ENCODE results near the gene SLC5A11.

The SLC5A11 gene

DNA sequence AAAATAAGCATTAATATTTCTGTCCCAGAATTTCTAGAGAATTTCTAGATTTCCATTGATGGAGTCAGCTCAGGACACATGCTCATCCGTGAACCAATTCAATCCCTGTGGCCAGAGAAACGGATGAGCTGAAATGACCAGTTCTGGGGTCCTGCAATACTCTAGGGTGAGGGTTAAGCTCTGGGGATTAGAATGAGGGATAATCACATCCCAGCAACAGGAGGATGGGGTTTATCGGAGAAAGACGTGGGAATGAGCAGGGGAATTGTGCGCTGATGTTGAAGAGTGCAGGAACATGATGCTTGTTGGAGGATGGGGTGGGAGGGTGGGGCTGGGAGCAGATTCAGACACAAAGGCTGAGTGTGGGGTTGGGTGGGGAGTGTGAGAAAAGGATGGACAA, 64.1 kb downstream of the SLC5A11 start:
- H3K27ac ChIP-seq = no peak overlapping the region
- TF ChIP-seq, protein P1, sequence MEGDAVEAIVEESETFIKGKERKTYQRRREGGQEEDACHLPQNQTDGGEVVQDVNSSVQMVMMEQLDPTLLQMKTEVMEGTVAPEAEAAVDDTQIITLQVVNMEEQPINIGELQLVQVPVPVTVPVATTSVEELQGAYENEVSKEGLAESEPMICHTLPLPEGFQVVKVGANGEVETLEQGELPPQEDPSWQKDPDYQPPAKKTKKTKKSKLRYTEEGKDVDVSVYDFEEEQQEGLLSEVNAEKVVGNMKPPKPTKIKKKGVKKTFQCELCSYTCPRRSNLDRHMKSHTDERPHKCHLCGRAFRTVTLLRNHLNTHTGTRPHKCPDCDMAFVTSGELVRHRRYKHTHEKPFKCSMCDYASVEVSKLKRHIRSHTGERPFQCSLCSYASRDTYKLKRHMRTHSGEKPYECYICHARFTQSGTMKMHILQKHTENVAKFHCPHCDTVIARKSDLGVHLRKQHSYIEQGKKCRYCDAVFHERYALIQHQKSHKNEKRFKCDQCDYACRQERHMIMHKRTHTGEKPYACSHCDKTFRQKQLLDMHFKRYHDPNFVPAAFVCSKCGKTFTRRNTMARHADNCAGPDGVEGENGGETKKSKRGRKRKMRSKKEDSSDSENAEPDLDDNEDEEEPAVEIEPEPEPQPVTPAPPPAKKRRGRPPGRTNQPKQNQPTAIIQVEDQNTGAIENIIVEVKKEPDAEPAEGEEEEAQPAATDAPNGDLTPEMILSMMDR (conservative IDR thresholded peaks at IDR 0.05) = no peak
- TF ChIP-seq ZFX (IDR thresholded peaks at IDR 0.05) = no peak

DNA sequence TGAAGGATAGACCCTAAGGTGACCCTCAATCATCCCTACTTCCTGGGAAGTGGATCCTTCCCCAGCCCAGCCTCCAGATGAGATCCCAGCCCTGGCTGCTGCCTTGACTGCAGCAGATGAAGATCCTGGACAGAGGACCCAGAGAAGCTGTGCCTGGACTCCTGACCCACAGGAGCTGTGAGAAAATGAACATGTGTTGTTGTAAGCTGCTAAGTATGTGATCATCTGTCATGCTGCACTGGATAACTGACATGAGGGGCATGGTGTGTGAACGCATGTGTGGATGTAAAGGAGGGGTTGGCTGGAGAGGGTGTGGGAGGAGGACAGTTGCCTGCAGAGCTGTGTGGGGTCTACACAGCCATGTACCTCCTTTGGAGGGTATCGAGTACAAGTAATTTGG, 69.3 kb downstream of the SLC5A11 start:
- no peak overlapping the region for H3K27ac ChIP-seq
- TF ChIP-seq, protein P1 (conservative IDR thresholded peaks at IDR 0.05) = no peak
- no peak for TF ChIP-seq ZFX (IDR thresholded peaks at IDR 0.05)

DNA sequence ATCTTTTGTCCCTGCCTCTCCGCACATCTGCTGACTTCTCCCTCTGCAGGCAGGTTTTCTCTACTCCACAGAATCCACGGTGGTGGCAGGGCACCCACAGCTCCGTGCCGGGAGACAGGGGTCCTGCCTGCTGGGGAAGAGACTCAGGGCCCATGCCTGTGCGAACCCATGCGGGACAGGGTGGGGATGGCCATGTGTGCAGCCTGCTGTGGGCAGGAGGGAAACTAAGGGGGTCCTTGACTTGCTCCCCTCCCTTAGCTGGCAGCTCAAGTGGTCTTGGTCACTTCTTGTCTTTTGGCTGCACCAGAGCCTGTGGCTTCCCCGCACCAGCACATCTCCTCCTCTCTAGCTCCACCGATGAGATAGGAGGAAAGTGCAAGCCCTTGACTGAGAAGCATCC, 69.8 kb downstream of the SLC5A11 start:
- TF ChIP-seq, protein P1 (conservative IDR thresholded peaks at IDR 0.05) = no peak
- TF ChIP-seq ZFX (IDR thresholded peaks at IDR 0.05) = no peak
- H3K27ac ChIP-seq = no peak overlapping the region

DNA sequence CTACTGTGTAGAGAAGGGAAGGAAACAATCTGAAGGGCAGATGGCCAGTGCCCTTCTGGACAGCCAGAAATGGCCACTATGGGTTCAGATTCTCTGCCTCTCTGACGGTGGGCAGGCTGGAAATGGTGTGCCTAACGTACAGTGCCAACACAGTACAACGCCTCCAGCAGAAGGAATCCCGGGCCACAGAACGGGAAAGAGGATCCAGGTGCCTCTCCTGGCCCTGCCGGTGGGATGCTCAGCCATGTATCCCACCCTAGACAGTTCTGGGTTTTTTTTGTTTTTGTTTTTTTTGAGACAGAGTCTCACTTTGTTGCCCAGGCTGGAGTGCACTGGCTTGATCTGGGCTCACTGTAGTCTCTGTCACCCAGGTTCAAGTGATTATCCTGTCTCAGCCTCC, 71.5 kb downstream of the SLC5A11 start:
- no peak overlapping the region for H3K27ac ChIP-seq

GRCh38 chr16:24917891-24918290, 72.1 kb downstream of the SLC5A11 start:
- H3K27ac ChIP-seq = no peak overlapping the region
- TF ChIP-seq, protein P1 (conservative IDR thresholded peaks at IDR 0.05) = no peak
- TF ChIP-seq ZFX (IDR thresholded peaks at IDR 0.05) = no peak

More for the DNA sequence above, 71.5 kb downstream of the SLC5A11 start:
- TF ChIP-seq, protein P1 (conservative IDR thresholded peaks at IDR 0.05) = no peak
- no peak for TF ChIP-seq ZFX (IDR thresholded peaks at IDR 0.05)

DNA sequence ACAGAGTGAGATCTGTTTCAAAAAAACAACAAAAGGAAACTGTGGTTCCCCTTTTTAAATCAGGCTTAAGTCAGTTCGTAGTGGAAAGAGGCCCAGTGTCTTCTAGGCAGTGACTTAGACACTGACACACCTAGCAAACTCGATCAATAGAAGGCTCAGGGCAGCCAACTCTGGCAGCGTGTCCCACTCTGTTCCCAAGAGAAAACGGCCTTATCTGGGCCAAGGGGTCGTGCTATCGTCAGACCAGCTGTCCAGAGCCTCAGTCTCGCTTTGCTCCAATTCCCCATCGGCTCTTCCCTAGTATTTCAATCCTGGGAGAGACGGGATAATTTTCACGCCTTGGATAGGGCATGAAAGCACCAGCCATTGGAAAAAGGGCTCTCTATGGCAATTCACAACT, 72.9 kb downstream of the SLC5A11 start:
- TF ChIP-seq, protein P1 (conservative IDR thresholded peaks at IDR 0.05) = no peak
- no peak for TF ChIP-seq ZFX (IDR thresholded peaks at IDR 0.05)
- no peak overlapping the region for H3K27ac ChIP-seq

GRCh38 chr16:24919536-24919935, 73.8 kb downstream of the SLC5A11 start:
- TF ChIP-seq, protein P1 (conservative IDR thresholded peaks at IDR 0.05) = no peak
- TF ChIP-seq ZFX (IDR thresholded peaks at IDR 0.05) = no peak
- H3K27ac ChIP-seq = no peak overlapping the region
